SIG-M5 treated with dmso at 0.1 percent for 504 hours (cell line): Measurements from ENCODE around the gene UBTF.

Source experiments
- DNase-seq: peaks from one replicate; lab custom pipeline; 2025; ENCODE audit not compliant: unreplicated experiment; lab: John Stamatoyannopoulos, UW

UBTF gene

DNA sequence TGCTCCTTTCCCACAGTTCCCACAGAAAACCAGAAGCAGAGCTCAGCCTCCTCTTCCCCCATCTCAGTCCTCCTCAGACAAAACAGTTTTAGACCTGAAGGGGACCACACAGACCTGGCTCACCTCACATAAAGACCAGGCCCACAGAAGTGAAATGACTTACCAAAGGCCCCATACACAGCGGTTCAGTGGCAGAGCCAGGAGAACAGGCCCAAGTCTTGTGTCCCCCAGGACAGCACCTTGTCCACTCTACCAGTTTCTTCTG is 5.3 kb downstream of the UBTF start:
- no peak for DNase-seq

DNA sequence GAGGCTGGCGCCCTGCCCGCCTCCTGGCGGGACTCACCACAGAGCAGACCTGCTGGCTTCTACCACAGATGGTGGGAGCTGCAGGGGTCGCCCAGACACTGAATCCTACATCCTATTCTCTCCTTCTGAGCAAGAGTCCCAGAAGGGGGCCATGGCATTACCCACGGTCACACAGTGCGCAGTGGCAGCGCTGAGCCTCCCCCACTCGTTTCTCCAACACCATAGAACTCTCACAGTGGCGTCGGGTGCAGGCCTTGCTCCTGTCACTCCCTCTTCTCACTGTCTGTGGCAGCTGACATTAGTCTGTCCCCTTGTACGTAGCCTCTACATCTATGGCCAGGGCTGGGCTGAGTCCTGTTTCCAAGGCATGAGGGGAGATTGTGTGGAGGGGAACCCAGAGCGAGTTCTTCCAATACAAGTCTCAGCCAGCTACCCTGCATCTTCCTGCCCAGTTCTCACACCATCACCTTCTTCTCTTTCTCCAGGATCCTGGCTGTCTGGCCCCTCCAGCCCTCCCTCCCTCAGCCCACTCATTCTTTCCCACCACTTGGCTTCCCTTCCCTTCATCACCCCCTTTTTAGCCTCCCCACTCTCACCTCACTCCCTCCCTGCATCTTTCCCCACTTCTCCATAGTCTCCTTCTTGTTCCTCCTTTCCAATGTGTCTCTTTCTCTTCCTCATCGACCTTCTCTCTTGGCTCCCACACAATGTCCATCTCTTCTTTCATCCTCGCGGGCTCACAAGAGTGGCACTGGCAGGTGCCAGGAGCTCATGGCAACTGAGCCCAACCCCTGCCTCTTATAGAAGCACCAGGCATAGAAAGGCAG is 5.9 kb downstream of the UBTF start:
- DNase-seq, result no peak

DNA sequence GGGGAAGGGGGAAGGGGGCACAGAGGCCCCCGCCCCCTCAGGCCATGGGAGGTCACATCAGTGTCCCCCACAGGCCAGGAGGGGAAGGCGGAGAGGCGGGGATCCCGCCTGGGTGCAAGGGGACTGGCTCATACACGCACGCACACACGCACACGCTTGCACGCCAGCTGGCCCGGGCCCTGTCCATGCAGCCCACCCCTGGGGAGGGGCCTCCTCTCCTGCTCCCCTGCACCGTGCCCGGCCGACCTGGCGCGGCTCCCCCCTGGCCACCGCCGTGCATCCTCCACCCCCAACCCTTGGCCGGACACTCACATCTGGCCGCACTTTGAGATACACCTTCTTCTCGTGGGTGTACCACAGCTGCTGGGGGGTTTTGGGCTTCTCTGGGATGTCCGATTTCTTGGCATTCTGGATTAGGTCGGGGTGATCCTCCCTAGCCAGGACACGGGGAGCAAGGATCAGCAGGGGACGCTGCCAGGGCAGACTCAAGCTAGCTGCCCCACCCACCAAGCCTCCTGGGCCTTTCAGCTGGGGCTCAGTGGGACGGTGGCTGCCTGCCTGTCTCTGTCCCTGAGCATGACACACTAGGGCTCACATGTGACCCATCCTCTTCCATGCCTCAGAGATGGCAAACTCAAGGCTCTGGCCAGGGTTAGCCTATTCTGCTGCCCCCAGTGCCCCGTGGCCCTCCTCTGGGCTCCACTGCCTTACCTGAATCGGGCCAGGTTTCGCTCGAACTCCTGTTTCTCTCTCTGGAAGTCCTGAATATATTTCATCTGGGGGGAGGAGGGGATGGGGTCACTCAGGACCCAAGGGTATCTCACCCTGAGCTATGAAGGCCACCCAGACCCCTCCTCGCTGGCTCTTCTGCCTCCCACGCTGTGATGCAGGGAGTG is 6.7 kb downstream of the UBTF start:
- no peak for DNase-seq

DNA sequence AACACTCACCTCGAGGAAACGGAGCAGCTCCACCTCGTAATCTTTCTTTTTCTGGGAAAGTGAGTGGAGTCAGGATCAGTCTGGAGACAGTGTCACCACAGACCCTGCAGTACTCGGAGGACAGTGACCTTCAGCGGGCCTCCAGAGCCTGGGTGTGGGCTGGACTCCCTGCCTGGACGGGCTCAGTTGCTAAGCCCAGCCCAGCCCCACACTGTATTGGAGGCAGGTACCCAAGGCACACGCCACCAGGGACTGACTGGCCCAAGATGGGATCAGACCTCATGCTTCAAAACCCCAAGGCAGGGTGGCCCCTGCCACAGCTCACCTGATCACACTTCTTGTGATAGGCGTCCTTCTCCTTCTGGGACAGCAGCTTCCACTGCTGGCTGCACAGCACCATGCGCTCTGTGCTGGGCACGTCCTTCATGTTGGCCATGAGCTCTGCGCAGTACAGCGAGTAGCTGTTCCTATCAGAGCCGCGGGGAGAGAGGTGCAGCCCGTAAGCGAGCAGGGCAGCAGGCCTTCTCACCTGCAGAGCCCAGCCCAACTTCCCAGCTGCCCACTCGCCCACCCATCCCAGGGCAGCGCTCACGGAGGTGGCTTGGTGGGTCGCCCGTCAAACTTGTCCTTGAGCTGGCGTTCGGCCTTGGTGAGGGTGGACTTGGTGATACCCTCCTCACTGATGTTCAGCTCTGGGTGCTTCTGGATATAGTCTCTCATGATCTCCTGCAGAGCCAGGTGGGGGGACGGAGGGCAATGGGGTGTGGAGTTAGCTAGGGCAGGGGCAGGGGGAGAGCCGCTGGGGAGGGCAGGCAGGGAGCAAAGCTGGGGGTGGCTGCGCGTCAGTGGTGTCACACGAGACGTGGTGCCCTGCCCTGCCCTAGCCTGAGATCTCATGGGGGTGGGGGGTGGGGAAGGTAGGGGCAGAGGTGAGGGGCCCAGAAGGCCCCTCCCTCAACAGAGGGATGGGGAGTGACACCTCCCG is 7.9 kb downstream of the UBTF start:
- no peak for DNase-seq

DNA sequence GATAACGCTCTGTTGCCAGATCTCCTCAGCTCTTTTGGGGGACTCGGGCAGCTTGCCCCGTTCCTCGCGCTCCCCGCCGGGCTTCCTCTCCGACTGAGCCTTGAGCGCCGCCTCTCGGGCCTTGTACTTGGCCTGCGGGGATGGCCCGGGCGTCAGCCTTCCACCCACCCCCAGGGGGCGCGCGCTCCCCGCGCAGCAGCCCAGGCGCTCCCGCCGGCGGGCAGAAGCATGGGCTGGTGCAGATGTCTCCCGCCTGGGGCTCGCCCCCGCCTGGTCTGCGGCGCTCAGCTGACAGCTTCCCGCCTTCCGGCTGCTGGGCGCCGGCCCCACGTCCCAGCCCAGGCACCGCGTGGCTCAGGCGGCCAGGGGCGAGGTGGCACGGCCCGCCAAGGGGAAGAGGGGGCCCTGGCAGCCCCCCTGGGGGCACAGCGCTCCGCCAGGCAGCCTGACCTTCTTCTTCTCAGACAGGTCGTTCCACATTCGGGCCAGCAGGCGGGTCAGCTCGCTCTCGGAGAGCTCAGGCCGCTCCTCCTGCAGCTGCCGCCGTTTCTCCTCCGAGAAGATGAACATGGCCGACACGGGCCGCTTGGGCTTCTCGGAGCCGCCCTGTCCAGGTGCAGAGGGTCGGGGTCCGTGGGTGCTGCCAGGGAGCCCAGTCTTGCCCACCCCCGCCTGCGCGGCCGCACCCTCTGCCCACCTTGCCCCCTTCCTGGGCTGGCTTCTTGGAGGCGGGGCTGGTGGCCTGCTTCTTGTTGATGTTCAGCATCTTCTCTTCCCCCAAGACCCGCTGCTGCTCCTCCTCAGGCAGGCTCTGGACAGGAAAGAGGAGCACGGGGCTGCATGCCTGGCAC is 8.9 kb downstream of the UBTF start:
- DNase-seq, result peak; percentile 89

DNA sequence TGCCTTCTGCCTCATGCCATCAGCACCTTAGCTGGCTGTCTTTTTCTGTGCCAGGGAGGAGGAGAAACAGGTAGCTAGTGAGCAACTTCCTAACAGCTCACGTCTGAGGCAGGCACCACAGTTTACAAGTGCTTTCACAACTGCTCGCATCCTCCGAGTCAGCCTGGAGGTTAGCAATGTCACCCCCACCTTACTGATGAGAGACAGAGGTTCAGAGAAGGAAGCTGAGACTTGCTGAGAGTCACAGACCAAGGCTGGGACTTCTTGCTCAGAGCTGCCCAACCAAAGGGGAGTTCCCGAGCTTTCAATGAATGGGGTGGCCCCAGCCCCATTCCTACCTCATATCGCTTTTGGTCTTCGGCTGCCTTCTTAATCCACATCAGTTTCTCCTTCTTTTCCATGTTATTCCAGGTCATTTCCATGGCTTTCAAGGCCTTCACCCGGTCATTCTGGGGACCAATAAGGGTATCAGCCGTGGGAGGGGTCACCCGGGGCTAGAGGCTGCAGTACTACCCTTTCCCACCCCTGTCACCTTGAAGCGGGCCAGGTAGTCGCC is 9.6 kb downstream of the UBTF start:
- DNase-seq, result peak; percentile 30

DNA sequence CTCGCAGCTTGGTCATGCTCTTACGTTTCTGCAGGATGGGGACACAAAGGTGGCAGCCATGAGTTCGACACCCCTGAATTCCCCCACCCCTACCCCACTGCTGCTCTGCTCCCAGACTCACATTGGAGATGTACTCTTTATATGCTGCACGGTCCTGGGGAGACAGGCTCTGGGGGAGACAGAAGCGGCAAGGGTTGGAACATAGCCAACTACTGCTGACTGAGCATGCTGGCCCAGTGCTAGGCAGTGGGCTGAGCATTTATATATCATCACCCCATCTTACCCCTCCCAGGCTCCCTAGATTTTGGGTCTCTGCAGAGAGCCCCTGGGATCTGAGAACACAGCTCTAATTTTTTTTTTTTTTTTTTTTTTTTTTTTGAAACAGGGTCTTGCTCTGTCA is 11.7 kb downstream of the UBTF start:
- DNase-seq, result no peak

DNA sequence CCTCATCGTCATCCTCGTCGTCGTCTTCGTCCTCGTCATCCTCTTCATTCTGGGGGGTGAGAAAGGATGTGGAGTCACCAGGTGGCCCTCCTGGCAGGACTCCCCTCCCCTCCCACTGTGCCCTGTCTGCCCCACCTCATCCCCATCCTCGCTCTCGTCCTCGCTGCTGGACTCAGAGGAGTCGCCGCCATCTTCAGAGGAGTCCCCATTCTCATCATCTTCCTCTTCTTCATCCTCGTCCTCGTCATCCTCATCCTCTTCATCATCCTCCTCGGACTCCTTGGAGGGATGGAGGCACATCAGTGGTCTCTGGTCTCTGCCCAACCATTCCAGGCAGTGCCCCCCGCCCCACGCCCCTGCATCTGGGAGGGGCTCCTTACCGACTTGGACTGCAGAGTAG is 12.2 kb downstream of the UBTF start:
- DNase-seq, result no peak

DNA sequence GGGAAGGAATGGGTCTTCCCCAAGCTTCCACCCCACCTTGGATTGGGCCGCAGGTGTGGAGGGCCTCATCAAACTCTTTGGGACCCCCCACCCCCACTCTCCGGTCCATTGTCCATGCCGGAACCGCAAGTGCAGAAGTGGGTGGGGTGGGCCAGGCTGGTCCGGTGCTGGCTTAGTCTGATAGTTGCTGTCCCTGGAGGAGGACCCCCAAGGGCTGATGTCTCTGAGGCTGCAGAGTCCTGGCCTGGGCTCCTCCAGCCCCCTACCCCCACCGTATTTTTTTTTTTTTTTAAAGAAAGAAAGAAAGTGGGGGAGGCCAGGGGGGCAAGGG is 12.7 kb downstream of the UBTF start:
- DNase-seq, result no peak

DNA sequence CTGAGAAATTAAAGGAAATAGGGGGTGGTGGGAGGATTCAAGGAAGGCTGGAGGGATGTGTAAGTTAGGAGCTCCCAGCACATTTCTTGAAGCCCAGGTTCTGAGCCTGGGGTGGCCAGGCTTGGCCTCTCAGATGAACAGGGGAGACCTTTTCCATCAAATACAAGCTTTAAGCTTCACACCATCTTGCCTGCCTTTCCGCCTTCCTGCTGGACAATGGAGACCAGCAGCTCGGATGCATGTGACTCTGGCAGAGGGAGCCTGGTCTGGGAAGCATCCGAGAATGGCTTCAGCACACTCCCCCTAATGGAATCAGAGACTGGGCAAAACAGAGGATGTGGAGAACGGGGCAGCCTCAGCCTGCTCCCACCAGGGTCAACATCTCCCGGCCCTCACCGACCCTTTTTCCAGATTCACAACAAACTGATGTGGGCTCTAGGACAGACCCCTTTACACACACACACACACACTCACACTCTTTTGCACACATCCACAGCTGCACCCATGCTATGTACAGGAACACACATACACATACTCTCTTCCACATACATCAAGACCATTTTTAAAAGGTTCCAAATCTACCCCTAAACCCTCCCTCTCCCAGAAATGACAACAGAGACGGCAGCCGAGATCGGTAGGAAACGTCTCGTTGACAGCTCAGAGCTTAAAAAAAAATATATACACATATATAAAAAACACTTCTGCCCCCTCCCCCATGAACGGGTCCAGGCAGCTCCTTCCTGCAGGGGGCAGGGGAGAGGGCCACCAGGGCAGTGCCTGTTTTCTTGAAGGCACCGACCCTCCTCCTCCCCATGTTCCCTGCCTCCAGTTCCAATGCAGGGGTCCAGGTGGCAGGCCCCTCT is 13.3 kb downstream of the UBTF start:
- no peak for DNase-seq

DNA sequence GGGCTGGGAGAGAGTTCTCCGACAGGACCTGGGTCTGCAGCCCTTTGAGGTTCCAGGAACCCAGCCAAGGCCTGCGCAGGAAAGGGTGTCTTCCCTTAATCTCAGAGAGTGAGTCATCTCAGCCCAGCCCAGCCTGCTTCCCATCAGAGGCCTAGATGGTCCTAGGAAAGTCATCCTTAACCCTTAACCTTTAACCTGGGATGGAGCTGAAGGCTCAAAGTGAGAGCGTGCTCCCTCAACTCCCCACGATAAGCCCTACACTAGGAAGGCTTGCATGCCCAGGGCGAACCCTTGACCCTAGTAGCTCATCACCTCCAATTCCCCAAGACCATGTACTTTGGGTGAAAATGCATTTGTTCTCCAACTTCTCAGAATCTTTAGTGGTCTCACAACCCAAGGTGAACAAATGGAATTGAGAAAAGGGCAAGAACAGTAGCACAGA is 15.0 kb downstream of the UBTF start:
- no peak for DNase-seq

DNA sequence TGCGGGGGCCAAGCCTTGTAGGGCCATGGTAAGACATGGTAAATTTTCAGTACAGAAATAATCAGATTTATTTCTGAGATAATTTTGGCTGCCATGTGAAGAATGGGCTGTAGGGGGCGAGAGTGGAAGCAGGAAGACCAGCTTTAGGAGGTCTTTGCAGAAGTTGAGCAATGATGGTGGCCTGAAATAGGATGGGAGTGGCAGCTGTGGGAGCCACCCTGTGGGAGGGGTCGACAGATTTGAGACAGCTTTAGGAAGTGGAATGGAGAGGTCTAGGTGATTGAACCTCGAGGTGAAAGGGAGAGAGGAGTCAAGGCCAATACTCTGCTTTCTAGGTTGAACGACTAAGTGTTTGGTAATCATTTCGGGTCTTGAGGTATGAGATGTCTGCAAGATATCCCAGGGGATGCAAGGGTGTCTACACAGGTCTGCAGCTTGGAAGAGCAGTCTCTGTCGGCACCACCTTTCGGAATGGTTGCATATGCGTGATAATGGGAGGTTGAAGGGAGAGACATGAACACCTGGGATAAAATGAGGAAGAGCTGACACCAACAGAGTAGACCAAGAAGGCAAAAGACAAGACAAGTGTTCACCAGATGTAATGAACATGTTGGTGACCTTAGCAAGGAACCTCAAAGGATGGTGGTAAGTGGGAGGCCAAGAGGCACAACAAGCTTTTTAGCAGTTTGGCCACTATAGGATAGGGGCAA is 15.6 kb downstream of the UBTF start:
- DNase-seq, result peak; percentile 95

DNA sequence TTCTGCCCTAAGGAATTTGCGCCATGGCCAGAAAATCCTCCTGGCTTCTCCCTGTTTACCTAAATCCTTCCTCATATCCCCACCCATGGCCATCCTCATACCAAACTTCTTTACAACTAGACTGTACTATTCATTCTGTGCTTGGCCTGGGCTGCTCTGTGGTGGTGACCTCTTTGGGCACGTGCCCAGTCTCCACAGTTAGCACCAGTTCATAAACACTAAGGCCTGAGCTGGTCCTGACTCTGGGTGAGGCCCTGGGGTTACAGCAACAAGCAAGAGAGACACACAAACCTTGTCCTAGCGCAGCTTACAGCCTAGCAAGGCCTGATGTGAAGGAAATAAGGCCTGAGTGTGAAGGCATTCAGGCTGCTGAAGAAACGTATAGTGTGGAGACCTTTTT is 16.7 kb downstream of the UBTF start:
- no peak for DNase-seq

DNA sequence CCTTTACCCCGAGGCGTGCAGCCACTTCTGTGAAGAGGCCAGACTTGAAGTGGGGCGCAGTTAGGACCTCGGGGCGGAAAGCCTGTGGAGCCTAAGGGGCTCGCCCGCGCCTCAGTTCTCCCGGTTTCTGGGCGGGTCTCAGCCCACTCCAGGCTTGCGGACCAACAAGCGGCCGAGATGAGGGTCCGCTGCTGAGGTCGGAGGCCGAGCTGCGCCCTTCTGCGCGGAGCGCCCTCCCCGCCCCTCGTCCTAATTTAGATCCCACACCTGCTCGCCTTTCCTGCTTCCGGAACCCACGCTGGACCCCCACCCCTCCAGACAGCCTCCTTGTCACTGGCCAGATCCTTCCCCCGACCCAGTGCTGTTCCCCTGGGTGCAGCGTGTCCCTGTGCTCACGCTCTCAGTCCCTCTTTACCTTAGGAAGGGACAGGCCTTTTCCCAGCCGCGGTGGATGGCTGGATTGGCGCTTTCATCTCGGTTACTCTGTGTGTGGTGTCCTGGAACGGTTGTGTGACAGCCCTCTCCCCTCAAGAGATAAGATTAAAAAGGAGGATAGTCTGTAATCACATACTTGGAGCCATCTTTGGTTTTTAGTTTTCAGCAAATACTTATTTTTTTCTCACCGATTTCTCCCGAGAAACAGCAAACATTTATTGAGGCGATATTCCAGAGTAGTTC is 18.9 kb downstream of the UBTF start:
- DNase-seq, result no peak

DNA sequence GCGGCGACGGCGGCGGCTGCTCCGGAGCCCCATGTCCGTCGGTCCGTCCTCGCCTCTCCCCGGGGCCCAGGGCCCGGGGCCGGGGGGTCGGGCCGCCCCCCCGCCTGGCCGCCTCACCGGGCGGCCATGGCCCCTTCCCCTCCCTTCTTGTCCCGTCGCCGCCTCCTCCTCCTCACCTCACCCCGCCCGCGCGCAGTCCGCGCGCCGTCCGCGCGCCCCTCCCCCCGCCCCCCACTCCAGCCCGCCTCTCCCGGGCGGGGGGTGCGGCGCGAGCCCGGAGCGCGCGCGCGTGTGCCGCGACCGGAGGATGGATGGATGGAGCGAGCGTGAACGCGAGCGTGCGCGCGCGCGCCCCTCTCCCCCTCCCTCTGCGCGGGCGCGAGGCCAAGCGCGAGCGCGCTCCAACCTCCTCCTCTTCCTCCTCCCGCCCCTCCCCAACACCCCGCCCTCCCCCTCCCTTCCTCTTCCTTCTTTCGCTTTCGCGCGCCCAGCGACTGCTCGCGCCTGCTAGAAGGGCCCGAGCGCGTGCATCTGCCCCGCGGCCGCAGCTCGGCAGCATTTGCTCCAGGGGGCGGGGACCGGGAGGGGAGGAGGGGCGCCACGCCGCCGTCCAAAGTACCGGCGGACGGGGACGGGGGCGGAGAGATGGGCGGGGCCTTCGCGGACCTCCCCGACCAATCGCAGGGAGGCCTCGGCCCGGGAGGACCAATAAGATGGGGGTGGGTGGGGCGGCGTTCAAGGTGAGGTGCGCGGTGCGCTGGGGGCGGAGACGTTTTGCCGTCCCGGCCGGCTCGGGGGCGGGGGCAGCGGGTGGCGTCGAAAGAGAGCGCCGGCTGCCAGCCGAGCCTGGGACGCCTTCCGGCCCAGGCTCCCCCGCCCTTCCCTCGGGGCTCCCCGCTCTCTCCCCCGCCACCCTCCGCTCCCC is 19.7 kb downstream of the UBTF start, which contains the start of gene ATXN7L3:
TSS of gene ATXN7L3 (minus strand) at position 332 of the 925 bp plus-strand sequence. CDS start 1,814 bp downstream, outside the sequence.
- DNase-seq, result peak; percentile 100

DNA sequence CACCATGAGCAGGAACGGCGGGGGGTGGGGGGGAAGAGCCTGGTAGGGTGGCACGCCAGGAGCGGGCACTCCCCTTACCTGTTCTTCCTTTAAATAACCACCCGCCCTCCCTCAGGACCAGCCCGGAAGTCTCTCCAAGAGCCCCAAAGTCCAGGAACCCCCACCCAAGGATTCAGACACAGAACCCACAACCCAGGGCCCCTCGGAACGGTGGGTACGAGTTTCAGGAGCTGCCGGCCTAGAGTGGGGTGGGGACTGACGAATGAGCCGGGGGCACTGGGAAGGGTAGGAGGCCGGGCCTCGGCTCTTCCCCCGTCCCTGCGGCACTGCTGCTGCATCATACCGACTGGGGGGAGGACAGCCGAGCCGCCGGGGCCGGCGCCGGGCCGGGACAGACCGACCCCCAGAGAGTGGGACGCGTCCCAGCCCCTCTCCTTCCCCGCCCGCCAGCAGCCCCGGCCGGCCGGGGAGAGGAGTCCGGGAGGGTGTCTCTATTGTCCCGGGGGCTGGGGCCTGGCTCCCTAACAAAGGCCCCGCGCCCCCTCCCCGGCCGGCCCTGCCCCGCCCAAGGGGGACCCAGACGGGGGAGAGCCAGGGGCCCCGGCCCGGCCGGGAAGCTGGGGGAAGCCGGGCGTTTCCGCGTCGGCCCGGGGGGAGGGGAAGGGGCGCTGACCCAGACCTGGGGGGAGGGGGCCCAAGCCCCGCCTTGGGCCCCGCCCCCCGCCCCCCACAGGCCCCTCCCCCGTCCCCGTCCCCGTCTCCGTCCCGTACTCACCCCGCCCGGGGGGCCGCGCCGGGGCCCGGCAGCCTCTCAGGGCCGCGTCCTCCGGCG is 20.5 kb downstream of the UBTF start:
- DNase-seq, result peak; percentile 59
